HCT116 (cell line): ENCODE results near the gene USH1G. TPM values are rescaled to one million over a fixed set of nuclear protein-coding genes. Genes with fewer than 3 reads are reported as not detected.

Source experiments
- ATAC-seq: fragments of 200-7000 bp; cut with Tn5 transposase; 2 replicates; pipeline ENCODE4 v1.9.1; 2020; ENCODE audit warnings: mild to moderate bottlenecking, moderate library complexity
- BruUV-seq: library from RNA; stranded (reverse); fragments of 400-500 nt; replicated peaks from 2 replicates; lab custom pipeline; 2021; lab: Mats Ljungman, UMichigan
- CTCF ChIA-PET: fragments of 300-600 bp; sonication (Branson Sonifier 250); formaldehyde crosslinking; loops from one replicate; lab custom pipeline; 2021; ENCODE audit warnings: antibody characterized with exemption; lab: Charles Lee
- POLR2A ChIA-PET: fragments of 300-600, 350-600 bp; sonication (Branson Sonifier 250); formaldehyde crosslinking; loops from one replicate; lab custom pipeline; 2021; ENCODE audit warnings: antibody characterized with exemption; lab: Charles Lee
- RAD21 ChIA-PET, 2 experiments: fragments of 300-600 bp; sonication (Branson Sonifier 250); formaldehyde crosslinking; loops; one replicate each; lab custom pipeline; 2023; ENCODE audit warnings: low total read pairs in 2 of 2; ENCODE audit not compliant: uncharacterized antibody in 2 of 2, unreplicated experiment in 2 of 2, low non-redundant PET in 1 of 2; lab: Charles Lee
- DNase-seq: peaks from one replicate; pipeline ENCODE4 v3.0.0-alpha.2; 2010; ENCODE audit warnings: low read depth, low spot score
- H2AFZ ChIP-seq: fragments of 200-600 bp; shearing (Covaris generic), sonication (generic); 2 replicates; pipeline ENCODE4 v1.6.1; 2017; ENCODE audit warnings: low read depth, mixed run types, mixed read lengths, antibody characterized with exemption, low read length; ENCODE audit not compliant: poor library complexity, severe bottlenecking
- H3K27ac ChIP-seq: 2 replicates; pipeline ENCODE4 v1.5.1; 2012; ENCODE audit warnings: low read depth, low read length
- H3K27me3 ChIP-seq: fragments of 200-600 bp; sonication (generic); 2 replicates; pipeline ENCODE4 v1.6.1; 2016; ENCODE audit warnings: mixed run types, low read length, mixed read lengths; ENCODE audit not compliant: insufficient read depth
- H3K36me3 ChIP-seq, 2 experiments: fragments of 200-500 bp in 1 of 2; fragments of 200-600 bp in 1 of 2; sonication (Bioruptor generic) in 1 of 2; sonication (generic) in 1 of 2; 2 replicates each; pipeline versions ENCODE4 v1.5.1 to v1.6.1; 2014 to 2016; ENCODE audit warnings: low read length in 2 of 2, inconsistent platforms in 1 of 2, mixed read lengths in 1 of 2, mixed run types in 1 of 2; ENCODE audit not compliant: insufficient read depth in 2 of 2, control insufficient read depth in 1 of 2
- H3K4me1 ChIP-seq, 2 experiments: fragments of 200-600 bp in 1 of 2; sonication (generic) in 1 of 2; 2 replicates each; pipeline versions ENCODE4 v1.5.1 to v1.6.1; 2012 to 2017; ENCODE audit warnings: low read length in 2 of 2, inconsistent platforms in 1 of 2, mild to moderate bottlenecking in 1 of 2, mixed read lengths in 1 of 2, mixed run types in 1 of 2, moderate library complexity in 1 of 2; ENCODE audit not compliant: insufficient read depth in 2 of 2, control insufficient read depth in 1 of 2
- H3K4me2 ChIP-seq: fragments of 200-600 bp; sonication (generic); 2 replicates; pipeline ENCODE4 v1.6.1; 2017; ENCODE audit warnings: mixed run types, low read length, mixed read lengths
- H3K4me3 ChIP-seq, 2 experiments: fragments of 200-600 bp in 1 of 2; sonication (generic) in 1 of 2; replicated peaks in 1 of 2; 2 replicates each; pipeline ENCODE4 v1.5.1; 2011 to 2016; ENCODE audit warnings: low read length in 2 of 2, control low read depth in 1 of 2, low read depth in 1 of 2, mild to moderate bottlenecking in 1 of 2, mixed read lengths in 1 of 2, mixed run types in 1 of 2
- H3K79me2 ChIP-seq: fragments of 200-600 bp; sonication (generic); 2 replicates; pipeline ENCODE4 v1.6.1; 2017; ENCODE audit warnings: mild to moderate bottlenecking, mixed run types, low read length, moderate library complexity, mixed read lengths; ENCODE audit not compliant: insufficient read depth
- H3K9ac ChIP-seq: fragments of 200-600 bp; sonication (generic); 2 replicates; pipeline ENCODE4 v1.6.1; 2016; ENCODE audit warnings: low read length, mixed read lengths
- H3K9me2 ChIP-seq: fragments of 200-600 bp; sonication (generic), shearing (Covaris generic); 2 replicates; pipeline ENCODE4 v1.6.1; 2017; ENCODE audit warnings: mixed run types, mild to moderate bottlenecking, moderate library complexity; ENCODE audit not compliant: insufficient read depth
- H3K9me3 ChIP-seq, 2 experiments: fragments of 200-500 bp in 1 of 2; fragments of 200-600 bp in 1 of 2; sonication (Bioruptor generic) in 1 of 2; sonication (generic) in 1 of 2; 2 replicates each; pipeline ENCODE4 v1.6.1; 2014 to 2017; ENCODE audit warnings: low read length in 2 of 2, mixed read lengths in 2 of 2, inconsistent platforms in 1 of 2, low read depth in 1 of 2, mild to moderate bottlenecking in 1 of 2, mixed run types in 1 of 2, moderate library complexity in 1 of 2; ENCODE audit not compliant: control insufficient read depth in 1 of 2, insufficient read depth in 1 of 2
- H4K20me1 ChIP-seq: fragments of 200-600 bp; sonication (generic), shearing (Covaris generic); 2 replicates; pipeline ENCODE4 v1.6.1; 2017; ENCODE audit warnings: mixed run types, mild to moderate bottlenecking, moderate library complexity; ENCODE audit not compliant: insufficient read depth
- CBX3 ChIP-seq: IDR thresholded peaks from 2 replicates; pipeline ENCODE4 v1.6.1; 2012; ENCODE audit warnings: low read depth
- ELF1 ChIP-seq: IDR thresholded peaks from 2 replicates; pipeline ENCODE4 v1.6.1; 2012; ENCODE audit warnings: low read depth, borderline replicate concordance
- EZH2phosphoT487 ChIP-seq: fragments of 200-600 bp; IDR thresholded peaks from 2 replicates; pipeline ENCODE4 v1.6.1; 2018; ENCODE audit warnings: antibody characterized with exemption, borderline replicate concordance
- FOSL1 ChIP-seq: IDR thresholded peaks from 2 replicates; pipeline ENCODE4 v1.6.1; 2012; ENCODE audit warnings: low read depth
- JUND ChIP-seq: IDR thresholded peaks from 2 replicates; pipeline ENCODE4 v1.6.1; 2012
- POLR2A ChIP-seq: IDR thresholded peaks from 2 replicates; pipeline ENCODE4 v1.7.0; 2011; ENCODE audit warnings: borderline replicate concordance; ENCODE audit not compliant: insufficient read depth, insufficient read length; ENCODE audit errors: extremely low read depth
- RAD21 ChIP-seq: IDR thresholded peaks from 2 replicates; pipeline ENCODE4 v1.6.1; 2012; ENCODE audit warnings: low read depth, mild to moderate bottlenecking
- SIN3A ChIP-seq: IDR thresholded peaks from 2 replicates; pipeline ENCODE4 v1.6.1; 2012; ENCODE audit warnings: low read depth
- SP1 ChIP-seq: IDR thresholded peaks from 2 replicates; pipeline ENCODE4 v1.6.1; 2012; ENCODE audit warnings: low read depth
- SRF ChIP-seq: IDR thresholded peaks from 2 replicates; pipeline ENCODE4 v1.6.1; 2012; ENCODE audit warnings: low read depth
- TCF7L2 ChIP-seq: IDR thresholded peaks from 2 replicates; pipeline ENCODE4 v1.7.0; 2011; ENCODE audit warnings: borderline replicate concordance, inconsistent platforms; ENCODE audit not compliant: insufficient read depth, insufficient read length; ENCODE audit errors: extremely low read depth
- YY1 ChIP-seq: IDR thresholded peaks from 2 replicates; pipeline ENCODE4 v1.6.1; 2011; ENCODE audit warnings: low read length, low read depth, moderate library complexity, mild to moderate bottlenecking; ENCODE audit not compliant: insufficient replicate concordance; ENCODE audit errors: extremely low read depth
- ZFX ChIP-seq: fragments of 450-650 bp; IDR thresholded peaks from 2 replicates; pipeline ENCODE4 v1.6.1; 2017
- intact Hi-C: fragments of 100-400 bp; cut with micrococcal nuclease; formaldehyde crosslinking; loops from 2 replicates; pipeline ENCODE4 v1.10.0; 2022
- total RNA-seq: library from RNA; stranded (reverse); gene quantifications from one replicate; pipeline ENCODE4 v1.2.1, GENCODE V29; 2021; ENCODE audit not compliant: unreplicated experiment
- TF ChIP-seq, protein P1 (sequence below): IDR thresholded peaks from 2 replicates; pipeline ENCODE4 v1.6.1; 2012; ENCODE audit warnings: low read depth
- TF ChIP-seq, protein P2 (sequence below), 3 experiments: fragments of 200-600 bp in 1 of 3; sonication (generic) in 1 of 3; IDR thresholded peaks in 2 of 3; conservative IDR thresholded peaks in 1 of 3; 2 replicates each; pipeline ENCODE4 v1.5.1; 2012 to 2017; ENCODE audit warnings: low read depth in 2 of 3, low read length in 2 of 3, antibody characterized with exemption in 1 of 3, borderline replicate concordance in 1 of 3, control low read depth in 1 of 3, mild to moderate bottlenecking in 1 of 3, mixed read lengths in 1 of 3, mixed run types in 1 of 3, moderate library complexity in 1 of 3; ENCODE audit not compliant: insufficient read depth in 1 of 3
- TF ChIP-seq, protein P3 (sequence below): IDR thresholded peaks from 2 replicates; pipeline ENCODE4 v1.6.1; 2011; ENCODE audit warnings: mild to moderate bottlenecking, low read length, moderate library complexity; ENCODE audit not compliant: insufficient replicate concordance; ENCODE audit errors: extremely low read depth
- TF ChIP-seq, protein P4 (sequence below): IDR thresholded peaks from 2 replicates; pipeline ENCODE4 v1.6.1; 2012
- TF ChIP-seq, protein P5 (sequence below): IDR thresholded peaks from 2 replicates; pipeline ENCODE4 v1.6.1; 2012

USH1G gene
- total RNA-seq, 1 experiment from 2014 or later = 3.1 TPM

DNA sequence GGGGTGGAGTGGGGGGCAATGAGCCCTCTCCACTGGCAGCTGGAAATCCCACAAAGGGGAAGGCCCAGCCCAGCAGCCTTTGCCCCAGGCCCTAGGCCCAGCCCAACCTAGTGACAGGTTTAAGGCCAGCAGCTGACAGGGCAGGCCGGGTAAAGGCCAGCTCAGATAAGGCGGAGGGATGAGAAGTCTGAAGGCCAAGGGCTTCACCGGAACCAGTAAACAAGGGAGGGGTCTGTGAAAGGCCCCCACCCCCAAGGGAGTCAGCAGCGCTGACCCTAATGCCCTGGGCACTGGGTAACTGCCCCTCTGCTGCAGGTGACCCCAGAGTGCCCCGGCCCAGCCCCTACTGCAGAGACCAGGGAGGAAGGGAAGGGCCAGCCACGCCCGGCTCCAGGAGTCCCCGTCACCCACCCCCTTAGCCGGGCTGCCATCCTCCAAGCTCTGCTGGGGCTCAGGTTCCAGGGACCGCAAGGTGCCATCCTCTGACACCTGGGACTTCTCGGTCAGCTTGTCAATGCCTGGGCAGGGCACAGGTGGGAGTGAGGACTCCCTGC is 30.2 kb upstream of the USH1G start:
- no peak overlapping the region for H2AFZ ChIP-seq
- POLR2A ChIA-PET = interaction anchor here (1.1 kb wide), 1 partner anchor 79 kb away, joined by 3 read pairs; no protein-coding TSS in a partner anchor
- H3K9me3 ChIP-seq = no peaks in the 10 kb centered on the region
- BruUV-seq = no TSS peak
- DNase-seq (no peak), ATAC-seq (no peak)
- CTCF ChIA-PET = no interaction called here
- H3K4me1 ChIP-seq = peaks cover 2 to 16% of the 10 kb centered on the region in 2 experiments; a peak in 3 of 4 replicates
- RAD21 ChIA-PET = interaction anchor here in 1 of 2 experiments (1.2 kb wide), 1 partner anchor 19 kb away, joined by 3 read pairs; the partner anchor contains the start of gene HID1
- H3K27me3 ChIP-seq = no peaks in the 10 kb centered on the region
- intact Hi-C loops = no loop called here
- no peaks in the 10 kb centered on the region for H3K9me2 ChIP-seq
- H4K20me1 ChIP-seq = no peaks in the 10 kb centered on the region
- TF ChIP-seq, protein P1, sequence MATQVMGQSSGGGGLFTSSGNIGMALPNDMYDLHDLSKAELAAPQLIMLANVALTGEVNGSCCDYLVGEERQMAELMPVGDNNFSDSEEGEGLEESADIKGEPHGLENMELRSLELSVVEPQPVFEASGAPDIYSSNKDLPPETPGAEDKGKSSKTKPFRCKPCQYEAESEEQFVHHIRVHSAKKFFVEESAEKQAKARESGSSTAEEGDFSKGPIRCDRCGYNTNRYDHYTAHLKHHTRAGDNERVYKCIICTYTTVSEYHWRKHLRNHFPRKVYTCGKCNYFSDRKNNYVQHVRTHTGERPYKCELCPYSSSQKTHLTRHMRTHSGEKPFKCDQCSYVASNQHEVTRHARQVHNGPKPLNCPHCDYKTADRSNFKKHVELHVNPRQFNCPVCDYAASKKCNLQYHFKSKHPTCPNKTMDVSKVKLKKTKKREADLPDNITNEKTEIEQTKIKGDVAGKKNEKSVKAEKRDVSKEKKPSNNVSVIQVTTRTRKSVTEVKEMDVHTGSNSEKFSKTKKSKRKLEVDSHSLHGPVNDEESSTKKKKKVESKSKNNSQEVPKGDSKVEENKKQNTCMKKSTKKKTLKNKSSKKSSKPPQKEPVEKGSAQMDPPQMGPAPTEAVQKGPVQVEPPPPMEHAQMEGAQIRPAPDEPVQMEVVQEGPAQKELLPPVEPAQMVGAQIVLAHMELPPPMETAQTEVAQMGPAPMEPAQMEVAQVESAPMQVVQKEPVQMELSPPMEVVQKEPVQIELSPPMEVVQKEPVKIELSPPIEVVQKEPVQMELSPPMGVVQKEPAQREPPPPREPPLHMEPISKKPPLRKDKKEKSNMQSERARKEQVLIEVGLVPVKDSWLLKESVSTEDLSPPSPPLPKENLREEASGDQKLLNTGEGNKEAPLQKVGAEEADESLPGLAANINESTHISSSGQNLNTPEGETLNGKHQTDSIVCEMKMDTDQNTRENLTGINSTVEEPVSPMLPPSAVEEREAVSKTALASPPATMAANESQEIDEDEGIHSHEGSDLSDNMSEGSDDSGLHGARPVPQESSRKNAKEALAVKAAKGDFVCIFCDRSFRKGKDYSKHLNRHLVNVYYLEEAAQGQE = no peak
- TF ChIP-seq EZH2phosphoT487 (no peak), SRF (no peak), ZFX (no peak), JUND (no peak), ELF1 (no peak), RAD21 (no peak), SIN3A (no peak), TCF7L2 (no peak), YY1 (no peak), CBX3 (no peak), SP1 (no peak), FOSL1 (no peak), POLR2A (no peak)
- TF ChIP-seq, protein P2, sequence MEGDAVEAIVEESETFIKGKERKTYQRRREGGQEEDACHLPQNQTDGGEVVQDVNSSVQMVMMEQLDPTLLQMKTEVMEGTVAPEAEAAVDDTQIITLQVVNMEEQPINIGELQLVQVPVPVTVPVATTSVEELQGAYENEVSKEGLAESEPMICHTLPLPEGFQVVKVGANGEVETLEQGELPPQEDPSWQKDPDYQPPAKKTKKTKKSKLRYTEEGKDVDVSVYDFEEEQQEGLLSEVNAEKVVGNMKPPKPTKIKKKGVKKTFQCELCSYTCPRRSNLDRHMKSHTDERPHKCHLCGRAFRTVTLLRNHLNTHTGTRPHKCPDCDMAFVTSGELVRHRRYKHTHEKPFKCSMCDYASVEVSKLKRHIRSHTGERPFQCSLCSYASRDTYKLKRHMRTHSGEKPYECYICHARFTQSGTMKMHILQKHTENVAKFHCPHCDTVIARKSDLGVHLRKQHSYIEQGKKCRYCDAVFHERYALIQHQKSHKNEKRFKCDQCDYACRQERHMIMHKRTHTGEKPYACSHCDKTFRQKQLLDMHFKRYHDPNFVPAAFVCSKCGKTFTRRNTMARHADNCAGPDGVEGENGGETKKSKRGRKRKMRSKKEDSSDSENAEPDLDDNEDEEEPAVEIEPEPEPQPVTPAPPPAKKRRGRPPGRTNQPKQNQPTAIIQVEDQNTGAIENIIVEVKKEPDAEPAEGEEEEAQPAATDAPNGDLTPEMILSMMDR (IDR thresholded peaks at IDR 0.05 in 2 of 3, conservative IDR thresholded peaks at IDR 0.05 in 1 of 3; ENCODE audit: borderline replicate concordance in 1 of 3, insufficient read depth in 1 of 3, low read depth in 2 of 3, low read length in 2 of 3) = no peak
- TF ChIP-seq, protein P3, sequence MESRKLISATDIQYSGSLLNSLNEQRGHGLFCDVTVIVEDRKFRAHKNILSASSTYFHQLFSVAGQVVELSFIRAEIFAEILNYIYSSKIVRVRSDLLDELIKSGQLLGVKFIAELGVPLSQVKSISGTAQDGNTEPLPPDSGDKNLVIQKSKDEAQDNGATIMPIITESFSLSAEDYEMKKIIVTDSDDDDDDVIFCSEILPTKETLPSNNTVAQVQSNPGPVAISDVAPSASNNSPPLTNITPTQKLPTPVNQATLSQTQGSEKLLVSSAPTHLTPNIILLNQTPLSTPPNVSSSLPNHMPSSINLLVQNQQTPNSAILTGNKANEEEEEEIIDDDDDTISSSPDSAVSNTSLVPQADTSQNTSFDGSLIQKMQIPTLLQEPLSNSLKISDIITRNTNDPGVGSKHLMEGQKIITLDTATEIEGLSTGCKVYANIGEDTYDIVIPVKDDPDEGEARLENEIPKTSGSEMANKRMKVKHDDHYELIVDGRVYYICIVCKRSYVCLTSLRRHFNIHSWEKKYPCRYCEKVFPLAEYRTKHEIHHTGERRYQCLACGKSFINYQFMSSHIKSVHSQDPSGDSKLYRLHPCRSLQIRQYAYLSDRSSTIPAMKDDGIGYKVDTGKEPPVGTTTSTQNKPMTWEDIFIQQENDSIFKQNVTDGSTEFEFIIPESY = no peak
- TF ChIP-seq, protein P4, sequence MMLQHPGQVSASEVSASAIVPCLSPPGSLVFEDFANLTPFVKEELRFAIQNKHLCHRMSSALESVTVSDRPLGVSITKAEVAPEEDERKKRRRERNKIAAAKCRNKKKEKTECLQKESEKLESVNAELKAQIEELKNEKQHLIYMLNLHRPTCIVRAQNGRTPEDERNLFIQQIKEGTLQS = no peak
- TF ChIP-seq, protein P5, sequence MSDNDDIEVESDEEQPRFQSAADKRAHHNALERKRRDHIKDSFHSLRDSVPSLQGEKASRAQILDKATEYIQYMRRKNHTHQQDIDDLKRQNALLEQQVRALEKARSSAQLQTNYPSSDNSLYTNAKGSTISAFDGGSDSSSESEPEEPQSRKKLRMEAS = no peak
- H3K36me3 ChIP-seq = no peaks in the 10 kb centered on the region
- H3K79me2 ChIP-seq = no peaks in the 10 kb centered on the region
- no peak overlapping the region for H3K4me2 ChIP-seq
- no peak overlapping the region for H3K4me3 ChIP-seq
- H3K9ac ChIP-seq = no peak overlapping the region
- H3K27ac ChIP-seq = no peak overlapping the region
